SJSA1 (cell line): ENCODE results near the gene LRRC3C. TPM values are rescaled to one million over a fixed set of nuclear protein-coding genes. Genes with fewer than 3 reads are reported as not detected.

ENCODE experiments used
- DNase-seq, 2 experiments: peaks; one replicate each; pipeline ENCODE4 v3.0.0-alpha.2; 2015 to 2020; ENCODE audit warnings: low spot score in 2 of 2, low read depth in 1 of 2
- H3K27ac ChIP-seq: fragments of 250-450 bp; sonication (Bioruptor Pico); 2 replicates; pipeline ENCODE4 v1.5.1; 2020; ENCODE audit warnings: mild to moderate bottlenecking, moderate library complexity
- H3K27me3 ChIP-seq: fragments of 250-450 bp; sonication (Bioruptor Pico); replicated peaks from 2 replicates; pipeline ENCODE4 v1.5.1; 2020; ENCODE audit warnings: mild to moderate bottlenecking, moderate library complexity
- H3K36me3 ChIP-seq: fragments of 250-450 bp; sonication (Bioruptor Pico); 2 replicates; pipeline ENCODE4 v1.5.1; 2020; ENCODE audit warnings: mild to moderate bottlenecking
- H3K4me1 ChIP-seq: fragments of 250-450 bp; sonication (Bioruptor Pico); replicated peaks from 2 replicates; pipeline ENCODE4 v1.6.1; 2021; ENCODE audit warnings: mild to moderate bottlenecking
- H3K4me3 ChIP-seq: fragments of 250-450 bp; sonication (Bioruptor Pico); 2 replicates; pipeline ENCODE4 v1.5.1; 2020; ENCODE audit warnings: mild to moderate bottlenecking
- H3K9me3 ChIP-seq: fragments of 250-450 bp; sonication (Bioruptor Pico); replicated peaks from 2 replicates; pipeline ENCODE4 v1.5.1; 2020; ENCODE audit warnings: mild to moderate bottlenecking
- total RNA-seq: library from RNA; depleted of rRNA; stranded (reverse); fragments of >200 nt; shearing (Covaris generic); gene quantifications from 2 replicates; pipeline ENCODE4 v1.2.3, GENCODE V29; 2014

LRRC3C gene
- total RNA-seq, 1 experiment from 2014 or later: not detected

DNA sequence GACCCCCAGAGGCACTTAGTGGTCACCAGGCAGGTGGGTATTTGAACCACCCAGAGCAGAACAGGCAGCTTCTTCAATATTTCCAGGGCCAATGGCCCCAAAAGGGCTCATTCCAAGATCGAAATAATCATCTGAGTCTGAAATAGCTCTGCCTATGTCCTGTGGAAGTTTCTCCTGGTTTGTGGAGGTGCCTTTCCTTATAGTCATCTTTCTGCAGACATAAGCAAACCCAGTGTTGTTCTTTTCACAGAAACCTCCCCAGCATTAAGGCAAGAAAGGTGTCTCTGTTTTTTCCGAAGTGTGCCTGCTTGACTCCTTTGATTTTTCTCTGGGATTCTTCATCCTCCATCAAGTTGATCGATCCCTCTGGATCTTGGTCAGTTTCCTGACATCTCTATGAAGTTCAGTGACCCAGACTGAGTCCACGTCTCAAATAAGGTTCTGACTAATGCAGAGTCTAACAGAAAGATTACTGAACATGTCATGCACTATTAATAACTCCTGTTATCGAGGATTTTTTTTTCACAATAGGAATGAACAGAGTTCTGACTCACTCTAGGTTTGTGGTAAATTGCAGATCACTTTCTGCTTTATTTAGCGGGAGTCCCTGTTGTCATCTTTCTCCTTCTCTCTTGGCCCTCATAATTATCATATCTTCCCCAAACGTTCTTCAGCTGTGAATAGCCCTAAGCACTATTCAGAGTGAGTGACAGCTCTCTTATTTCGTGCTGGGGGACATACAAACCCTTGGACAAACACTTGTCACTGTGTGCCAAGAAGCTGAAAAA is 1.5 kb downstream of the LRRC3C start:
- Histone ChIP-seq H3K9me3 (no peaks in the 10 kb centered on the region), H3K27me3 (no peaks in the 10 kb centered on the region), H3K27ac (peak overlapping the region; percentile 89), H3K36me3 (peaks cover 3% of the 10 kb centered on the region), H3K4me3 (no peak overlapping the region), H3K4me1 (peaks cover 35% of the 10 kb centered on the region)
- DNase-seq: peak in 1 of 2 experiments; percentile 85

DNA sequence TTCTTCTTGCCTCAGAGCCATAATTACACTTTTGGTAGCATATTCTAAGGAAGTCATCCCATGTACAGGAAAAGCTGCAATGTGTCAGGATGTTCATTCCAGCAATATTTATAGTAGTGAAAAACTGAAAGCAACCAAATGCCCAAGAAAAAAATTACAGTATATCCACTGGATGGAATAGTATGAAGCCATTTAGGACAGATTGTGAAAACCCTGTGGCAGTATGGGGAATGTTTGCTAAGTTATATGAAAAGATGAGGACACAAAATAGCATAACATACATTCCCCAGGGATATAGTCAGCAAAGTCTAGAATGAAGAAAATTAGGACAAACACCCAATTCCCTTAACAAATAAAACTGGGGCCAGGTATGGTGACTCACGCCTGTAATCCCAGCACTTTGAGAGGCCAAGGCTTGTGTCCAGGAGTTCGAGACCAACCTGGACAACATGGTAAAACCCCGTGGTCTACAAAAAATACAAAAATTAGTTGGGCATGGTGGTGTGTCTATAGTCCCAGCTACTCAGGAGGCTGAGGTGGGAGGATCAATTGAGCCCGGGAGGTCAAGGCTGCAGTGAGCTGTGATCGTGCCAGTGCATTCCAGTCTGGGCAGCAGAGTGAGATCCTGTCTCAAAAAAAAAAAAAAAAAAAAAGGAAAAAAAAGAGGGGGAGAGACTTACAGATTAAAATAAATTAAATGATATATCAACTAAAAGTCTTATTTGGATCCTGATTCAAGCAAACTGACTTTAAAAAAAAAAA is 2.3 kb downstream of the LRRC3C start:
- H3K4me1 ChIP-seq: peaks cover 30% of the 10 kb centered on the region
- H3K4me3 ChIP-seq: no peak overlapping the region
- H3K9me3 ChIP-seq: no peaks in the 10 kb centered on the region
- H3K27me3 ChIP-seq: no peaks in the 10 kb centered on the region
- H3K36me3 ChIP-seq: no peaks in the 10 kb centered on the region
- peak overlapping the region; percentile 89 for H3K27ac ChIP-seq
- DNase-seq: peak; percentile 63 to 75

DNA sequence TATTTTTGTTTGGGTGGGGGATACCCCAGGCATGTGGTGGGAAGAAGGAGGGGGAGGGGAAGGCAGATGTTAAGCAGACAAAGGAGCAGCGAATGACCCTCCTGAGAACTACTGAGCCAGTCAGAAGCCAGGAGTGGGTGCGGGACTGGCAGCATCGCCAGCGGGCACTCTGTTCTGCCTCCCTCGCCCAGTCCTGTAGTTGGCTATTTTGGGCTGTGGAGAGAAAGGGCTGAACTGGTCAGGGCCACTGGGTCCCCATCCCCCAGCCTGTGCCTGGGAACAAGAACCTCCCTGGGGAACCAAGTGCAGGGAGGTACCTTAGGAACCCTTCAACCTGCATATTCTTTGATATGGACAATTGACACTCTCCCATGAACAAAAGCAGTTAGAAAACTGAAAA is 6.4 kb downstream of the LRRC3C start:
- no peak overlapping the region for H3K4me3 ChIP-seq

DNA sequence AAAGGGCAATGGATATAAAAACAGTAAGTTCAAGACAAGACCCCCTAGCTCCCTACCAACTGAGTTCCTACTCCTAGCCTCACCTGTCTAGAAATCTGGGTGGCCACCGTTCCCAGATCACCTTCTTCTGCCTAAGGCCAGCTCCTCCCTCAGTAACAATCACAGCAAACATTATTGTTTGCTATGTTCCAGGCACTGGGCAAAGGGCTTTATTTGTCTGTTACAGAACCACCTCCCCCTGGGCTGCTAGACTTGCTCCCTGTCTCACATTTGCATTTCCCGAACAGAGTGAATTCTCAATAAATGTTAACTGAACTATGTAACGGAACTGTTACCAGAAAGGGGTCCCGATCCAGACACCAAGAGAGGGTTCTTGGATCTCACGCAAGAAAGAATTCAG is 6.8 kb downstream of the LRRC3C start:
- Histone ChIP-seq H3K36me3 (no peaks in the 10 kb centered on the region), H3K9me3 (no peaks in the 10 kb centered on the region), H3K27me3 (no peaks in the 10 kb centered on the region), H3K27ac (no peak overlapping the region), H3K4me3 (no peak overlapping the region), H3K4me1 (peaks cover 10% of the 10 kb centered on the region)
- no peak for DNase-seq

More for the DNA sequence above, 6.4 kb downstream of the LRRC3C start:
- Histone ChIP-seq H3K36me3 (no peaks in the 10 kb centered on the region), H3K27me3 (no peaks in the 10 kb centered on the region), H3K4me1 (peaks cover 11% of the 10 kb centered on the region), H3K27ac (no peak overlapping the region), H3K9me3 (no peaks in the 10 kb centered on the region)
- DNase-seq: no peak

DNA sequence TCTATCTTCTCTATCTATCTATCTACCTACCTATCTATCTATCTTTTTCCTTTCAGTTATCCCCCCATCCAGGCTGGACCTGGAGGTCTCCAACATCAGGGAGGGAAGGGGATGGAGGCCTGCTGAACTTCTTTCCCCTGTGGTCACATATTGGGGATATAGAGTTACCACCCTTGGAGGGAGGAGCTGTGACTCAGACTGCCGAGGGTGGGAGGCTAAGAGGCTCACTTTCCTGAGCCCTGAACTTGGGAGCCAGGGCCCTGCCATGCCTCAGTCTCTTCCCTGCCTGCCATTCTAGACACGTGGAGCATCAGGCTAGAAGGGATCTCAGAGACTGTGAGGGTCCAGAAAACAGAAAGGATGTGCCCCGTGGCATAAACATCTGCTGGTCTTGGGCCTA is 8.4 kb downstream of the LRRC3C start:
- H3K9me3 ChIP-seq: no peaks in the 10 kb centered on the region
- DNase-seq: no peak

DNA sequence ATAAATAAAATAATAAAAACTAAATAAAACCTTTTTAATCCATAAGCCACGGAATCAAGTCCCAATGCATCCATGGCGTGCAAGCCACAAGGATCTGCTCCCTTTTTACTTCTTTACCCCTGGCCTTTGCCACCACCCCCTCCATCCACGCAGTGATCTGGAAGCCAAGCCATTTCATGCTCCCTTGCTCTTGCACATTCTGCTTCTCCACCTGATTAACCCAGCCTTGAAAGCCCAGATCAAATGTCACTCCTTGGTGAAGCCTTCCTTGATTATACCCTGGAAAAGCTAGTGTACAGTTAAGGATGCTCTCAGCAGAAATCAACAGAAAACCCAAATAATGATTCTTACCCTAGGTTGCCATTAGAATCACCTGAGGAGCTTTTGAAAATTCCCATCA is 9.9 kb downstream of the LRRC3C start:
- Histone ChIP-seq H3K27ac (no peak overlapping the region), H3K4me1 (peaks cover 10% of the 10 kb centered on the region)

More for the DNA sequence above, 8.4 kb downstream of the LRRC3C start:
- Histone ChIP-seq H3K4me3 (no peak overlapping the region), H3K27ac (no peak overlapping the region), H3K36me3 (no peaks in the 10 kb centered on the region), H3K27me3 (no peaks in the 10 kb centered on the region), H3K4me1 (peaks cover 10% of the 10 kb centered on the region)

DNA sequence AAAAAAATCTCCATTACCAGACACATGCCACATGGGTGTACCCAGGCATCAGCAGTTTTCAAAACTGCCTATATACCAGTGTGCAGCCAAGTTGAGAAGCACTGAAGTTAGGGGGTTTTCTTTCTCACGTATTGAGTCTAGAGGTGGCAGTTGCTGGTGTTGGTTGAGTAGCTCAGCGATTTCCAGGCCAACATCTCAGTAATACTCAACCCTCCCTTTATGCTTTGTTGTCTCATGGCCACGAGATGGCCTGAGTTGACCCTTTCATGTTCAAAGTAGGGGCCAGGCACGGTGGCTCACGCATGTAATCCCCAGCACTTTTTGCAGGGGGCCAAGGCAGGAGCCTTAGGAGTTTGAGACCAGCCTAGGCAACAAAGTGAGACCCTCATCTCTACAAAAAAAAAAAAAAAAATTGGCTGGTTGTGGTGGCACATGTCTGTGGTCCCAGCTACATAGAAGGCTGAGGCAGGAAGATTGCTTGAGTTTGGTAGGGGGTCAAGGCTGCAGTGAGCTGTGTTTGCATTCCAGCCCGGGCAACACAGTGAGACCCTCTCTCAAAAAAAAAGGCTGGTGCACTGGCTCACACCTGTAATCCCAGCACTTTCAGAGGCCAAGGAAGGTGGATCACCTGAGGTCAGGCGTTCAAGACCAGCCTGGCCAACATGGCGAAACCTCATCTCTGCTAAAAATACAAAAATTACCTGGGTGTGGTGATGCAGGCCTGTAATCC is 10.8 kb downstream of the LRRC3C start:
- Histone ChIP-seq H3K27me3 (no peaks in the 10 kb centered on the region), H3K9me3 (no peaks in the 10 kb centered on the region), H3K4me1 (peaks cover 10% of the 10 kb centered on the region), H3K36me3 (no peaks in the 10 kb centered on the region), H3K27ac (no peak overlapping the region), H3K4me3 (no peak overlapping the region)
- no peak for DNase-seq

More for the DNA sequence above, 9.9 kb downstream of the LRRC3C start:
- Histone ChIP-seq H3K36me3 (no peaks in the 10 kb centered on the region), H3K4me3 (no peak overlapping the region), H3K9me3 (no peaks in the 10 kb centered on the region), H3K27me3 (no peaks in the 10 kb centered on the region)
- no peak for DNase-seq

DNA sequence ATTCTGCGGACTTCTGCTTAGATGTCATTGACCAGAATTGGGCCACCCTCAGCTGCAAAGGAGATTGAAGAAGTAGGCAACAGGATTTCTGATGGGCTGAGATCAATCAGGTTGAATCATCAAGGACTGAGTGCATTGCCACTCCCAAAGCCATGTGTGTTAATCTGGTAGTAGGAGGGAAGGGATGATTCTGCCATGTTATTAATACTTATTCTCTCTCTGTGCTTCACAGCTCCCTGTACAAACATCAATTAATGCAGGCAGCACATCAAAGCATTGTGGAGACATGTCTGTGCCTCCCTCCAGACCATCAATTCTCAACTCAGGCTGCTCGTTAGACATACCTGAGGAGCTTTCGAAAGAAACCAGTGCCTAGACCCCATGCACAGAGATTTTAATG is 11.6 kb downstream of the LRRC3C start:
- no peaks in the 10 kb centered on the region for H3K9me3 ChIP-seq
- DNase-seq: no peak
- H3K27ac ChIP-seq: no peak overlapping the region
- peaks cover 10% of the 10 kb centered on the region for H3K4me1 ChIP-seq
- H3K27me3 ChIP-seq: no peaks in the 10 kb centered on the region
- H3K36me3 ChIP-seq: no peaks in the 10 kb centered on the region
- no peak overlapping the region for H3K4me3 ChIP-seq

DNA sequence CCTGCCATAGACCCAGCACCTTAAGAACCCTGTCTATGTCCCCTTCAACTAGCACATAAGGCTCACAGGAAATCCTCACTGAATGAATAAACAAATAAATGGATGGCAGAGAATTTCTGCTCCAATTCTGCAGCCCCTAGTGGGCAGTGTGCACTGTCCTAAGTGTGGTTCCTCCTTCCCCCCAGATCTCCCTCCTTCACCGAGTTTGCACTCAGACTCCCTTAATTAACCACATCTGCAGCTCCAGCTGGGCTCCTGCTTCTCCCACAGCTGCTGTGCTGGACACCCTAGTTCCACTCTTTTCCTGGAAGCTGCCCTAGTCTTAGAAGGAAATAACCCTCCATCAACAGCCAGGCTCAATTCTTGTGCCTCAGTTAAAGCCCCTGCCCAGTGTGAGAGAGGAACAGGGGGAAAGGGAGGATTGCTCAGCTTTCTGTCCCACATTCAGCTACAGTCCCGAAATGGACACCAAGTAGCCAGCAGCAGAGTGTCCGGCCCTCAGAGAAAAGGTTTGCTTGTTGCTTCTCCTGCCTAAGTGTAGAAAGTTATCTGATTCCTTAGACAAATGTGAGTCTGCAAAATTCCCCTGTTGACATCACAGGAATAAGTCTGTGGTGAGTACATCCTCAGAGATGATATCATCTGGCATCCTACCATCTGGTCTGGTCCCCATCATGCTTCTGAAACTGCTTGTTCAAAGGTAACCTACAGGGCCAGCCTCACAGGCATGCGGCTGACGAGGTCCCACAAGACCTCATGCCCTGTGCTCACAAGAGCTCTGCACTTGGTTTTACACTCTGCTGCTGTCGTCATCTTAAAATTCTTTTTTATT is 12.3 kb downstream of the LRRC3C start:
- Histone ChIP-seq H3K27me3 (no peaks in the 10 kb centered on the region), H3K36me3 (no peaks in the 10 kb centered on the region), H3K4me1 (peaks cover 10% of the 10 kb centered on the region), H3K4me3 (no peak overlapping the region), H3K9me3 (no peaks in the 10 kb centered on the region), H3K27ac (no peak overlapping the region)
- peak in 1 of 2 experiments; percentile 43 for DNase-seq

DNA sequence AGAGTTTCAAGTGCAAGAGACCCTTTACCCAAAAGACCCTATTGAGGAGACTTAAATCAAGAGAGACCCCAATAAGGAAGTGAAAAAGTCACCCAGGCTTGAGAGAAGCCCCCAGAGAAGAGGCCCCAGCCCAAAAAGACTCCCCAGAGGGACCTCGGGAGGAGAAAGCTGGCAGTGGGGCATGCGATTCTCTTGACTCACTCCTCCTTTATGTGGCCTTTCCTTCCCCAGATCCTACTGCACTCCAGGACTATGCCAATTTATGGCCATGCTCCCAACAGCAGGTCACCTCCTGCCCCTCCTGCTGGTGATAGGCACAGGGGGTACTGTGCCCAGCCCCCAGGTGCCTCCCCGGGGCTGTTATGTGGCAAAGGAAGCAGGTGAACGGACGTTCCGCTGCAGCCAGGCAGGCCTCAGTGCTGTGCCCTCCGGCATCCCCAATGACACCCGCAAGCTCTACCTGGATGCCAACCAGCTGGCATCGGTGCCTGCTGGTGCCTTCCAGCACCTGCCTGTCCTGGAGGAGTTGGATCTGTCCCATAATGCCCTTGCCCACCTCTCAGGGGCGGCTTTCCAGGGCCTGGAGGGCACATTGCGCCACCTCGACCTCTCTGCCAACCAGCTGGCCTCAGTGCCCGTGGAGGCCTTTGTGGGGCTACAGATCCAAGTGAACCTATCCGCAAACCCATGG is 16.3 kb downstream of the LRRC3C start:
- Histone ChIP-seq H3K9me3 (no peaks in the 10 kb centered on the region), H3K27ac (no peak overlapping the region), H3K27me3 (no peaks in the 10 kb centered on the region), H3K4me3 (no peak overlapping the region), H3K36me3 (no peaks in the 10 kb centered on the region), H3K4me1 (peaks cover 10% of the 10 kb centered on the region)
- no peak for DNase-seq

DNA sequence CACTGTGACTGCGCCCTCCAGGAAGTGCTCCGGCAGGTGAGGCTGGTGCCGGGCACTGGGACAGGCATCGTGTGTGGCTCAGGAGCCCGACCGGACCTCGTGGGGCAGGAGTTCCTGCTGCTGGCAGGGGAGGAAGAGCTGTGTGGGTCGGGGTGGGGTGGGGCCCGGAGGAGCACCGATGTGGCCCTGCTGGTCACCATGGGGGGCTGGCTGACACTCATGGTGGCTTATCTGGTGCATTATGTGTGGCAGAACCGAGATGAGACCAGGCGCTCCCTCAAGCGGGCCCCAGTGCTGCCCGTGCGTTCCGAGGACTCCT is 16.8 kb downstream of the LRRC3C start:
- no peaks in the 10 kb centered on the region for H3K9me3 ChIP-seq
- no peak overlapping the region for H3K27ac ChIP-seq
- H3K4me1 ChIP-seq: peaks cover 7% of the 10 kb centered on the region
- no peak for DNase-seq
- H3K27me3 ChIP-seq: no peaks in the 10 kb centered on the region
- no peaks in the 10 kb centered on the region for H3K36me3 ChIP-seq
- no peak overlapping the region for H3K4me3 ChIP-seq

DNA sequence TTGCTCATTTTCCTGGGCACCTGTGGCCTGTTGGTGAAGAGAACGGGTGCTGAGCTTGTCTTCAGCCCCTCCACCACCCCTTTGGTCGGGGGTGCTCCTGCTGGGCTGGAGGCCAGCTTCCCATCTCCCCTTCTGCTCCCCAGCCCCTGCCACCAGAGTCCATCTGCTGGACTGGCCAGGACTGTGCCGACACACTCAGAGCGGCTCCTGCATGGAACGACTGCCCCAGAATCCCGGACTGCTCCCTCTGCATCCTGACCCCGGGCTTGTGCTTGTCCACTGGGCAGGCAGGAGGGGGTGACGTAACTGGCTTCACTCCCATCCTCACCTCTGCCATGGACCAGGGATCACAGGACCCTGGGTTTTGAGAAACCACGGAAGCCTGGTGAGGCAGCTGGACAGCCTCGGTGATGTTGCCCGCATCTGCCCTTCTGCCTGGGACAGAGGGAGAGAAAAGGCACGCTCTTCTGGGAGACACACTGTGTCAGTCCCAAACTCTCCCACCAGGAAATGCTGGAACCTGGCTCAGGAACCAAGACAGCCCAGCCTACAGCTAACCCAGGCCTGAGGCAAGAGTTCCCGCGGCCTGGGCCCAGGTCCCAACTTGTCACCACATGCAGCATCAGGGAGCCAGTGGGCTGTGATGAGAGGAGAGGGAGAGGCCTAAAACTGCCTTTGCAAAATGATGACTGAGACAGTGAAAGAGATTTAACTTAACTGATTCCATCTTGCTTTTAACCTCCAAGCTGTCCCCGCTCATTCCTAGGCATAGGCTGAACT is 19.2 kb downstream of the LRRC3C start:
- H3K4me1 ChIP-seq: no peaks in the 10 kb centered on the region
- no peak for DNase-seq
- H3K27me3 ChIP-seq: no peaks in the 10 kb centered on the region; the same call in 1 of the 2 replicates
- H3K36me3 ChIP-seq: no peaks in the 10 kb centered on the region
- no peak overlapping the region for H3K27ac ChIP-seq
- H3K9me3 ChIP-seq: no peaks in the 10 kb centered on the region
- H3K4me3 ChIP-seq: no peak overlapping the region
